Endothelial cell of umbilical vein (primary cell): ENCODE data around the gene RPL38. TPM values are rescaled to one million over a fixed set of nuclear protein-coding genes. Genes with fewer than 3 reads are reported as not detected.

Source experiments
- BruUV-seq: library from RNA; stranded (reverse); fragments of 400-500 nt; replicated peaks from 2 replicates; lab custom pipeline; 2021; lab: Mats Ljungman, UMichigan
- CTCF ChIA-PET: fragments of 300-600, 350-600 bp; sonication (Branson Sonifier 250); formaldehyde crosslinking; loops from one replicate; lab custom pipeline; 2021; ENCODE audit warnings: antibody characterized with exemption, inconsistent platforms; lab: Charles Lee
- POLR2A ChIA-PET: fragments of 300-600, 350-600 bp; sonication (Branson Sonifier 250); formaldehyde crosslinking; loops from one replicate; lab custom pipeline; 2021; ENCODE audit warnings: antibody characterized with exemption, inconsistent platforms; lab: Charles Lee
- DNase-seq: peaks from one replicate; pipeline ENCODE4 v3.0.0-alpha.2; 2011; ENCODE audit warnings: low read depth, low spot score
- FAIRE-seq: peaks from 2 replicates; lab custom pipeline; 2011; peaks lifted over from hg19 to GRCh38; lab: Jason Lieb, UNC
- H2AFZ ChIP-seq: 2 replicates; pipeline ENCODE4 v1.6.0; 2012; ENCODE audit warnings: low read depth, low read length, control low read depth, inconsistent platforms
- H3K27ac ChIP-seq: 2 replicates; pipeline ENCODE4 v1.5.1; 2011; ENCODE audit warnings: low read depth, mild to moderate bottlenecking, control low read depth, low read length, moderate library complexity; ENCODE audit not compliant: insufficient read depth
- H3K27me3 ChIP-seq, 2 experiments: 2 replicates each; pipeline versions ENCODE4 v1.6.0 to v1.6.1; 2011; ENCODE audit warnings: low read length in 2 of 2, mixed read lengths in 1 of 2; ENCODE audit not compliant: control insufficient read depth in 2 of 2, insufficient read depth in 2 of 2
- H3K36me3 ChIP-seq, 2 experiments: 2 replicates in 1 of 2; 3 replicates in 1 of 2; pipeline ENCODE4 v1.5.1; 2011; ENCODE audit warnings: low read length in 2 of 2, mild to moderate bottlenecking in 1 of 2, moderate library complexity in 1 of 2; ENCODE audit not compliant: control insufficient read depth in 2 of 2, insufficient read depth in 2 of 2; ENCODE audit errors: extremely low read depth in 1 of 2
- H3K4me1 ChIP-seq: 3 replicates; pipeline ENCODE4 v1.5.1; 2011; ENCODE audit warnings: mild to moderate bottlenecking, low read length; ENCODE audit not compliant: control insufficient read depth, insufficient read depth; ENCODE audit errors: extremely low read depth
- H3K4me2 ChIP-seq: 2 replicates; pipeline ENCODE4 v1.6.1; 2011; ENCODE audit warnings: low read length, control low read depth, mixed read lengths; ENCODE audit not compliant: insufficient read depth
- H3K4me3 ChIP-seq, 3 experiments: fragments of 200-600 bp in 1 of 3; sonication (generic), shearing (Covaris generic) in 1 of 3; replicated peaks in 1 of 3; 2 replicates each; pipeline ENCODE4 v1.5.1; 2011 to 2016; ENCODE audit warnings: control low read depth in 3 of 3, low read length in 3 of 3, mild to moderate bottlenecking in 2 of 3, inconsistent platforms in 1 of 3, low read depth in 1 of 3, moderate library complexity in 1 of 3; ENCODE audit not compliant: insufficient read depth in 1 of 3
- H3K79me2 ChIP-seq: 2 replicates; pipeline ENCODE4 v1.6.0; 2012; ENCODE audit warnings: low read length, inconsistent platforms; ENCODE audit not compliant: control insufficient read depth, insufficient read depth
- H3K9ac ChIP-seq: replicated peaks from 2 replicates; pipeline ENCODE3; 2011; ENCODE audit warnings: low read length, control low read depth; ENCODE audit not compliant: insufficient read depth; ENCODE audit errors: extremely low read depth
- H3K9me1 ChIP-seq: replicated peaks from 3 replicates; pipeline ENCODE4 v1.6.0; 2011; ENCODE audit warnings: mild to moderate bottlenecking, low read length; ENCODE audit not compliant: control insufficient read depth, insufficient read depth; ENCODE audit errors: extremely low read depth
- H3K9me3 ChIP-seq: replicated peaks from 2 replicates; pipeline ENCODE4 v1.5.1; 2012; ENCODE audit warnings: low read length, inconsistent platforms; ENCODE audit not compliant: control insufficient read depth, insufficient read depth
- H4K20me1 ChIP-seq: replicated peaks from 2 replicates; pipeline ENCODE3; 2011; ENCODE audit warnings: mild to moderate bottlenecking, low read length; ENCODE audit not compliant: control insufficient read depth, insufficient read depth; ENCODE audit errors: extremely low read depth
- CTCF ChIP-seq, 2 donors: IDR thresholded peaks; 1 replicate in 1 of 2; 2 replicates in 1 of 2; pipeline ENCODE4 v1.5.1; 2011; ENCODE audit warnings: low read length in 2 of 2, mild to moderate bottlenecking in 2 of 2, moderate library complexity in 2 of 2, control low read depth in 1 of 2, inconsistent platforms in 1 of 2, low read depth in 1 of 2; ENCODE audit not compliant: insufficient read depth in 1 of 2; ENCODE audit errors: extremely low read depth in 1 of 2
- EZH2 ChIP-seq: IDR thresholded peaks from 2 replicates; pipeline ENCODE4 v1.6.1; 2012; ENCODE audit warnings: borderline replicate concordance, low read depth, mild to moderate bottlenecking, moderate library complexity, low read length, inconsistent platforms; ENCODE audit not compliant: severe bottlenecking
- FOS ChIP-seq: IDR thresholded peaks from 2 replicates; pipeline ENCODE4 v1.6.1; 2011; ENCODE audit warnings: mild to moderate bottlenecking, low read length, moderate library complexity, borderline replicate concordance; ENCODE audit not compliant: insufficient read depth
- GATA2 ChIP-seq: IDR thresholded peaks from 2 replicates; pipeline ENCODE4 v1.7.0; 2011; ENCODE audit warnings: low read depth, mild to moderate bottlenecking, moderate library complexity, mixed read lengths, low read length; ENCODE audit not compliant: insufficient read length, insufficient read depth
- JUN ChIP-seq: IDR thresholded peaks from 2 replicates; pipeline ENCODE4 v1.6.1; 2011; ENCODE audit warnings: borderline replicate concordance, low read depth; ENCODE audit not compliant: insufficient read length, insufficient read depth
- MYC ChIP-seq: IDR thresholded peaks from one replicate; pipeline ENCODE4 v1.6.1; 2011; ENCODE audit warnings: mild to moderate bottlenecking, low read depth, low read length
- POLR2A ChIP-seq: IDR thresholded peaks from 2 replicates; pipeline ENCODE4 v1.6.1; 2012; ENCODE audit warnings: low read depth, mild to moderate bottlenecking, control low read depth, low read length
- POLR2AphosphoS5 ChIP-seq: IDR thresholded peaks from 2 replicates; pipeline ENCODE4 v1.6.1; 2012; ENCODE audit warnings: low read depth, mild to moderate bottlenecking, control low read depth, low read length, moderate library complexity; ENCODE audit not compliant: insufficient read depth
- dilution Hi-C: fragments of 300-500 bp; cut with MboI; formaldehyde crosslinking; loops from one replicate; pipeline ENCODE4 v1.15.0; 2019; ENCODE audit warnings: low sequenced_read_pairs; ENCODE audit not compliant: extremely low pct_ligation_motif_present
- intact Hi-C: fragments of 100-400 bp; cut with micrococcal nuclease; formaldehyde crosslinking; loops from one replicate; pipeline ENCODE4 v1.10.0; 2022
- polyA plus RNA-seq, 4 experiments: library from polyadenylated mRNA; depleted of rRNA in 3 of 4; stranded (reverse) in 3 of 4; unstranded in 1 of 4; fragments of >200 nt; gene quantifications; 2 replicates each; pipeline versions ENCODE4 v1.2.1 to v1.2.3, GENCODE V29; 2011 to 2012; ENCODE audit warnings: missing spikeins in 1 of 4
- total RNA-seq: library from RNA; stranded (reverse); gene quantifications from 2 replicates; pipeline ENCODE4 v1.2.3, GENCODE V29; 2021
- TF ChIP-seq, protein P1 (sequence below): IDR thresholded peaks from 2 replicates; pipeline ENCODE4 v1.6.1; 2011; ENCODE audit not compliant: insufficient read depth, insufficient read length

RPL38 gene
- total and polyA plus RNA-seq, 2 donors (not counting 3 experiments of a cell fraction or from before 2014, with no cell fraction given) = 256 to 1,006 TPM

DNA sequence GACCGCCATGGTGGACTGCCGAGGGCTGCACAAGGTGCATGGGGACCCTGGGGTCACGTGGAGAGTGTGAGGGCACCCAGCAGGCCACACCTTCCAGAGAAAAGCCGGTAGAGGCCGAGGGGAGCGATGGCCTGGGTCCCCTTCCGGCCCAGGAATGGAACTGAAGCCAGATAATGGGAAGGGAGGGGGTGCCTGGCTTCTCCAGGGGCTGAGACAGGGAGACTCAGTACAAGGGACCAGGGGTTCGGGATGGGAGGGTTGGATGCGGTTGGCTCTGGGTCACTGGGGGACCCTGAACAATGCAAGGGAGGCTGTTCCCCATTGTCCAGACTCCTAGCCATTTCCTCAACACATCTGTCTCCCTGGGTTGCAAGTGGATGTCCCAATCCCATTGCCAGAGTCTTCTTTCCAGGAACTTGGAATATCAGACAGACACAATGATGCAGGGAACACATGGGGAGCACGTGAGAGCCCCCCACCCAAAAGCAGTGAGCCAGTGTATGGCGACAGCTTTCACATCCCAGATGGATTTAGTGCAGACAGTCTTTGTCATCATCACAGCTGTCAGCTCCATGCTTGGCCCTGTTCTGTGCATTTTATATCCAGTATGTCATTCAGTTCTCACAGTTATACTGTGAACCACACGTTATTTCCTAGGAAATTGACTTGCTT is 47.0 kb downstream of the RPL38 start:
- no peak overlapping the region for H3K4me3 ChIP-seq
- H3K79me2 ChIP-seq = no peaks in the 10 kb centered on the region
- no peaks in the 10 kb centered on the region for H4K20me1 ChIP-seq
- no peaks in the 10 kb centered on the region for H3K27me3 ChIP-seq
- H2AFZ ChIP-seq = no peak overlapping the region
- DNase-seq (no peak), FAIRE-seq (no peak)
- H3K9me1 ChIP-seq = no peaks in the 10 kb centered on the region
- H3K9me3 ChIP-seq = no peaks in the 10 kb centered on the region
- TF ChIP-seq CTCF (IDR thresholded peaks at IDR 0.05; ENCODE audit: extremely low read depth in 1 of 2, insufficient read depth in 1 of 2, low read depth in 1 of 2, low read length in 2 of 2) (no peak), EZH2 (no peak), JUN (no peak), FOS (no peak), MYC (no peak), GATA2 (no peak), POLR2A (no peak), POLR2AphosphoS5 (no peak)
- TF ChIP-seq, protein P1, sequence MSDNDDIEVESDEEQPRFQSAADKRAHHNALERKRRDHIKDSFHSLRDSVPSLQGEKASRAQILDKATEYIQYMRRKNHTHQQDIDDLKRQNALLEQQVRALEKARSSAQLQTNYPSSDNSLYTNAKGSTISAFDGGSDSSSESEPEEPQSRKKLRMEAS = no peak
- H3K27ac ChIP-seq = no peak overlapping the region
- H3K36me3 ChIP-seq = no peaks in the 10 kb centered on the region
- dilution Hi-C loops (no loop called here), intact Hi-C loops (no loop called here)
- H3K4me1 ChIP-seq = no peaks in the 10 kb centered on the region
- BruUV-seq = no TSS peak
- no peak overlapping the region for H3K9ac ChIP-seq
- CTCF ChIA-PET = no interaction called here
- no peak overlapping the region for H3K4me2 ChIP-seq
- POLR2A ChIA-PET = no interaction called here
